Neural cell (in vitro differentiated cells): ENCODE results near the gene HES6. TPM values are rescaled to one million over a fixed set of nuclear protein-coding genes. Genes with fewer than 3 reads are reported as not detected.

Experiments
- H2AFZ ChIP-seq: fragments of 200-600, 300-800 bp; sonication (generic), shearing (Covaris generic); 2 replicates; pipeline ENCODE4 v1.6.0; 2014; ENCODE audit warnings: low read depth, mild to moderate bottlenecking, antibody characterized with exemption, low read length, moderate library complexity
- H3F3A ChIP-seq: fragments of 200-600 bp; shearing (Covaris generic); 2 replicates; pipeline ENCODE4 v1.6.1; 2016; ENCODE audit warnings: mild to moderate bottlenecking, moderate library complexity, mixed read lengths, antibody characterized with exemption, low read length; ENCODE audit not compliant: insufficient read depth, poor library complexity, severe bottlenecking
- H3K27ac ChIP-seq: fragments of 200-600, 300-800 bp; sonication (generic), shearing (Covaris generic); 2 replicates; pipeline ENCODE4 v1.5.1; 2014; ENCODE audit warnings: mild to moderate bottlenecking, low read length, moderate library complexity
- H3K27me3 ChIP-seq: fragments of 300-800, 200-600 bp; sonication (generic), shearing (Covaris generic); 2 replicates; pipeline ENCODE4 v1.6.0; 2014; ENCODE audit warnings: mild to moderate bottlenecking, low read depth, low read length, moderate library complexity; ENCODE audit not compliant: insufficient read depth
- H3K36me3 ChIP-seq: fragments of 300-800, 200-600 bp; sonication (generic), shearing (Covaris generic); 2 replicates; pipeline ENCODE4 v1.5.1; 2014; ENCODE audit warnings: mild to moderate bottlenecking, antibody characterized with exemption, low read length, moderate library complexity; ENCODE audit not compliant: insufficient read depth
- H3K4me2 ChIP-seq: fragments of 300-800, 200-600 bp; sonication (generic), shearing (Covaris generic); 2 replicates; pipeline ENCODE4 v1.6.0; 2014; ENCODE audit warnings: mild to moderate bottlenecking, low read length
- H3K4me3 ChIP-seq: fragments of 300-800, 200-600 bp; sonication (generic), shearing (Covaris generic); 2 replicates; pipeline ENCODE4 v1.5.1; 2014; ENCODE audit warnings: mild to moderate bottlenecking, low read length, moderate library complexity
- H3K79me2 ChIP-seq: fragments of 200-600 bp; shearing (Covaris generic); replicated peaks from 2 replicates; pipeline ENCODE4 v1.6.0; 2014; ENCODE audit warnings: mild to moderate bottlenecking, low read length, moderate library complexity; ENCODE audit not compliant: insufficient read depth
- H3K9ac ChIP-seq: fragments of 300-800, 200-600 bp; sonication (generic), shearing (Covaris generic); 2 replicates; pipeline ENCODE4 v1.6.1; 2016; ENCODE audit warnings: mild to moderate bottlenecking, low read length, mixed read lengths
- H3K9me2 ChIP-seq: fragments of 200-600 bp; shearing (Covaris generic); 2 replicates; pipeline ENCODE4 v1.6.1; 2016; ENCODE audit warnings: mild to moderate bottlenecking, low read length, mixed read lengths; ENCODE audit not compliant: insufficient read depth
- H3K9me3 ChIP-seq: fragments of 200-600, 300-800 bp; sonication (generic), shearing (Covaris generic); 2 replicates; pipeline ENCODE4 v1.6.1; 2016; ENCODE audit warnings: mild to moderate bottlenecking, mixed run types, low read length, moderate library complexity, mixed read lengths
- H4K20me1 ChIP-seq: fragments of 200-600 bp; shearing (Covaris generic); 2 replicates; pipeline ENCODE4 v1.6.1; 2016; ENCODE audit warnings: mild to moderate bottlenecking, mixed run types; ENCODE audit not compliant: insufficient read depth
- CTCF ChIP-seq: fragments of 450-650 bp; IDR thresholded peaks from 2 replicates; pipeline ENCODE4 v1.5.1; 2014; ENCODE audit warnings: antibody characterized with exemption, mild to moderate bottlenecking, moderate library complexity; ENCODE audit not compliant: poor library complexity, severe bottlenecking
- EP300 ChIP-seq: fragments of 450-650 bp; conservative IDR thresholded peaks from 2 replicates; pipeline ENCODE4 v1.6.1; 2014; ENCODE audit warnings: antibody characterized with exemption, mild to moderate bottlenecking, moderate library complexity; ENCODE audit not compliant: poor library complexity, severe bottlenecking
- EZH2 ChIP-seq: fragments of 200-600, 300-800 bp; shearing (Covaris generic), sonication (generic); IDR thresholded peaks from 2 replicates; pipeline ENCODE4 v1.6.1; 2014; ENCODE audit warnings: antibody characterized with exemption, low read length, borderline replicate concordance, mild to moderate bottlenecking; ENCODE audit not compliant: insufficient read depth, poor library complexity, severe bottlenecking
- MXI1 ChIP-seq: fragments of 450-650 bp; conservative IDR thresholded peaks from 2 replicates; pipeline ENCODE4 v1.6.1; 2014; ENCODE audit warnings: antibody characterized with exemption, mild to moderate bottlenecking; ENCODE audit not compliant: poor library complexity, severe bottlenecking
- POLR2AphosphoS5 ChIP-seq: IDR thresholded peaks from 2 replicates; pipeline ENCODE4 v1.6.1; 2012
- RAD21 ChIP-seq: fragments of 450-650 bp; conservative IDR thresholded peaks from 2 replicates; pipeline ENCODE4 v1.6.1; 2014; ENCODE audit warnings: antibody characterized with exemption, mild to moderate bottlenecking, moderate library complexity
- REST ChIP-seq: IDR thresholded peaks from 2 replicates; pipeline ENCODE4 v1.6.1; 2012; ENCODE audit warnings: borderline replicate concordance
- SMC3 ChIP-seq: fragments of 450-650 bp; conservative IDR thresholded peaks from 2 replicates; pipeline ENCODE4 v1.6.1; 2014; ENCODE audit warnings: antibody characterized with exemption, mild to moderate bottlenecking, moderate library complexity; ENCODE audit not compliant: poor library complexity
- TAF1 ChIP-seq: IDR thresholded peaks from 2 replicates; pipeline ENCODE4 v1.6.1; 2012; ENCODE audit warnings: low read depth
- polyA plus RNA-seq: library from polyadenylated mRNA; depleted of rRNA; stranded (reverse); fragments of >200 nt; gene quantifications from 2 replicates; pipeline ENCODE4 v1.2.3, GENCODE V29; 2014

HES6 gene
- polyA plus RNA-seq, 1 donor from 2014 or later: 236 TPM

GRCh38 chr2:238265605-238266004, 25.8 kb upstream of the HES6 start:
- no peaks in the 10 kb centered on the region for H3K27me3 ChIP-seq
- H3K36me3 ChIP-seq: no peaks in the 10 kb centered on the region
- no peak overlapping the region for H3K4me2 ChIP-seq

GRCh38 chr2:238264072-238264460, 24.2 kb upstream of the HES6 start:
- Histone ChIP-seq H3K9me2 (no peaks in the 10 kb centered on the region), H3K9me3 (no peaks in the 10 kb centered on the region), H3K27me3 (no peaks in the 10 kb centered on the region), H2AFZ (no peak overlapping the region), H3K27ac (no peak overlapping the region), H3K79me2 (no peaks in the 10 kb centered on the region), H3F3A (no peaks in the 10 kb centered on the region), H4K20me1 (no peaks in the 10 kb centered on the region), H3K4me2 (no peak overlapping the region), H3K36me3 (no peaks in the 10 kb centered on the region), H3K4me3 (no peak overlapping the region), H3K9ac (no peak overlapping the region)
- no peak for TF ChIP-seq EZH2
- TF ChIP-seq REST: no peak
- TF ChIP-seq SMC3: no peak
- no peak for TF ChIP-seq TAF1
- no peak for TF ChIP-seq POLR2AphosphoS5
- TF ChIP-seq CTCF: no peak
- TF ChIP-seq MXI1: no peak

More at GRCh38 chr2:238265605-238266004, 25.8 kb upstream of the HES6 start:
- no peak for TF ChIP-seq RAD21
- no peak for TF ChIP-seq CTCF
- no peak for TF ChIP-seq EZH2
- no peak for TF ChIP-seq SMC3
- no peak for TF ChIP-seq TAF1
- TF ChIP-seq POLR2AphosphoS5: no peak
- no peak for TF ChIP-seq EP300
- no peak for TF ChIP-seq MXI1
- no peak for TF ChIP-seq REST
- no peaks in the 10 kb centered on the region for H3K9me3 ChIP-seq
- H3F3A ChIP-seq: no peaks in the 10 kb centered on the region
- H2AFZ ChIP-seq: no peak overlapping the region
- H3K9me2 ChIP-seq: no peaks in the 10 kb centered on the region
- no peak overlapping the region for H3K9ac ChIP-seq
- no peaks in the 10 kb centered on the region for H4K20me1 ChIP-seq
- H3K79me2 ChIP-seq: no peaks in the 10 kb centered on the region
- no peak overlapping the region for H3K27ac ChIP-seq
- no peak overlapping the region for H3K4me3 ChIP-seq
